GM13977 (cell line): ENCODE data around the gene DNAJC21.
A peak's percentile ranks its signal among the peaks of the same experiment; 100 is the strongest.

Experiments
- DNase-seq: peaks from one replicate; pipeline ENCODE4 v3.0.0; 2012; ENCODE audit warnings: low spot score
- CTCF ChIP-seq: IDR thresholded peaks from 2 replicates; pipeline ENCODE4 v1.5.1; 2012; ENCODE audit warnings: mild to moderate bottlenecking, control low read depth; ENCODE audit not compliant: insufficient read depth; ENCODE audit errors: extremely low read depth, missing control alignments
- in situ Hi-C: fragments of 300-500 bp; cut with MboI; formaldehyde crosslinking; loops from one replicate; pipeline ENCODE4 v1.12.0; 2022; ENCODE audit warnings: low sequenced_read_pairs, low pct_unique_long_range_greater_than_20kb, mixed read lengths, inconsistent platforms; ENCODE audit not compliant: unreplicated experiment

Gene DNAJC21

DNA sequence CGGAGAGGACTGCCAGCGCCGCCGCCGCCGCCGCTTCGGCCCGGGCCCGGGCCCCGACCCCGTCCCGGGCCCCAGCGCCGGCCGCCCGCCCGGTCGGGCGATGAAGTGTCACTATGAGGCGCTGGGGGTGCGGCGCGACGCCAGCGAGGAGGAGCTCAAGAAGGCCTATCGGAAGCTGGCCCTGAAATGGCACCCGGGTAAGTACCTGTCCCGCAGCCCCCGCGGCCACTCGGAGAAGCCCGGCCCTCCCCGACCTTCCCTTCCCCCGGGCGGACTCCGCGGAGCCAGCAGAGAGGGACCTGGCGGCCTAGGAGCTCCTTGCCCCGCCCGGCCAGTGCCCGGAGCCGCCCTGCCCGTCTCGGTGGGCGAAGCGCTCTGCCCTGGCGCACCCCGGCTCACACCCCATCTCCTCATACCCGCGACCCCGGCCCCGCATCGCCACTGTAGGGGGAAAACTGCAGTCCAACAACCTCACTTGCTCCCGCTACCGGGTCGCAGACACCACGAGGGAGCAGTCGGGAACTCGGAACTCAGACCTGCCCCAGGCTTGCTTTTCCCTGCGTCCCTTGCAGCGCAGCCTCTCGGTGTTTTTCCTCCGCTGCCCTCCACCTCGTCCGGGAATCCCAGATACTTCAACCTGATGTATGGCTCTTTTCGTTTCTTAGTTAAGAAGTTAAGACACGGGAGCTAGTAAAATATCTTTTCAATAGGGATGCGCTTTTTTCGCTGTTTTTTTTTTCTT, 532 bp downstream of the DNAJC21 start:
- DNase-seq = peak; percentile 91
- in situ Hi-C loops = no loop called here
- TF ChIP-seq CTCF = no peak

DNA sequence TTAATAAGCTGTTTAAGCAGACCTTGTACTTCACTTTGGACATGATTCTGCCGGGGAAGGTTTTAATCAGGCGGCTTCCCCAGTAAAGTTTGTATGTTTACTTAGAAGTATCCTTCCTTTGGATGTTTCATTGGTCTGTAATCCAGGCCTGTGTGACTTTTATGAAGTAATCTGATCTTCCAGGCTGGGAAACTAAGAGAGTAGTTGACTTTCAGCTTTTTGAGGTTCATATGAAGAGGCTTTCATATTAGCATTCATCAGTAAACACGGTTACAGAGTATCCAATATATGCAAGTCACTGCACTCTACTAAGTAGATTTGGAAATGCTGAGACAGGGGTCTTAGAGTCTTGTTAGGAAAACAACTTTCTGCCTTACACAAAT, 1.1 kb downstream of the DNAJC21 start:
- DNase-seq = no peak
- in situ Hi-C loops = no loop called here
- no peak for TF ChIP-seq CTCF

- DNase-seq = no peak
- in situ Hi-C loops = no loop called here
- TF ChIP-seq CTCF = no peak
Observed at GRCh38 chr5:34930870-34931269, 1.5 kb downstream of the DNAJC21 start.

DNA sequence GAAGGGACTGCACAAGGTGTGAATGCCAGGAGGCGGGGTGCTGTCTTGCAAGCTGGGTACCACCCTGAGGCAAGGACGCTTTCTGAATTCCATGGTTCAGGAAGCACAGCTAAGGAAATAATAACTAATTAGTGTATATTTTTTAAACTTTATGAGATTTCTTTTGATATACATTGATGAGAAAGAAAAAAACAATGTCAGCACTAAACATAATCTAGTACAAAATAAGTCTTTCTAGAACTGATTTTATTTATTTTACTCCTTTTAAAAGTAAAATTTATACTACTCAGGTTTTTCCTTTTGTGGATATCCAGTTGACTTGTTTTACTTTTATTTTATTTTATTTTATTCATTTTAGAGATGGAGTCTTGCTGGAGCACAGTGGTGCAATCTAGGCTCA, 3.6 kb downstream of the DNAJC21 start:
- in situ Hi-C loops = no loop called here
- no peak for TF ChIP-seq CTCF
- no peak for DNase-seq

- TF ChIP-seq CTCF = no peak
- no peak for DNase-seq
- in situ Hi-C loops = no loop called here
Observed at GRCh38 chr5:34941936-34942335, 12.6 kb downstream of the DNAJC21 start.

DNA sequence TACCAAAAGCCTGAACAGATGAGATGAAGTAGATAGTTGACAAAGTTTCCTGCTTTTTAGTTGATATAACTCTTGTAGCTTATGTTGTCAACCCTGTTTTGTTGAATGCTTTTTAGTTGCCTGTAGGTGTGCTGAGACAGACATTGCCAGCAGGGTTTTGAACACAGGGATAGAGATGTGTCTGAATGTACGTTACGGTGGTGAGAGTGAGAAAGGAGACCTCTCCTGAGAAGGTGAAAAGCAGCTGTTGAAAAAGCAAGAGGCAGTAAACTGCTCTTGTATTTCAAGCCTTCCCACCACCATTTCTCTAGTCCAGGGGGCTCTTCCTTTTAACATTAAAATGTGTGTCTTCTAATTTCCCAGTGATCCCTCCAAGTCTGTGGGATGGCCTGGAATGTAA, 14.7 kb downstream of the DNAJC21 start:
- in situ Hi-C loops = no loop called here
- no peak for TF ChIP-seq CTCF
- DNase-seq = no peak

DNA sequence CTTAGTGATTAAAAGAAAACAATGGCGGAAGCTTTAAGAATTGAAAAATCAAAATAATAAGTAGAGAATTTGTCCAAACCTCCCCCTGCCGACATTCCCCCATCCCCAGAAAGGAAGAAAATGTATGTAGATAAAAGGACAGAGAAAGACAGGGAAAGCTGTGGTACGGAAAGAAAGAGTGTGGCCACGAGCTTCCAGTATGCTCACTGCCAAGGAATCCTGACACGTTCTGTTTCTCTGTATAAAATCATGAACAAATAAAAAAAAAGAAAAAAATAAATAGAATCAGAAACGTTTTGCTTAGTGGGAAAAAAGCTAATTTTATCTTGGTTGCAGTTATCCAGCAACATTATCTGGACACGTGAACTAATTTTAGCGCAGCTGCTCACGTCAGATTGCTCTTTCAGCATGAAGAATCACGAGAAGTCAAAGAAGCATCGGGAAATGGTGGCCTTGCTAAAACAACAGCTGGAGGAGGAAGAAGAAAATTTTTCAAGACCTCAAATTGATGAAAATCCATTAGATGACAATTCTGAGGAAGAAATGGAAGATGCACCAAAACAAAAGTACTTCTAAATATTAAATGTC, 15.2 kb downstream of the DNAJC21 start:
- no peak for TF ChIP-seq CTCF
- no peak for DNase-seq
- in situ Hi-C loops = no loop called here
